Thymus (tissue), 11 donors: ENCODE measurements around the gene LHFPL3. TPM values are rescaled to one million over a fixed set of nuclear protein-coding genes. Genes with fewer than 3 reads are reported as not detected.

ENCODE experiments used
- DNase-seq, 9 donors: peaks; one replicate each; pipeline ENCODE4 v3.0.0-alpha.2; 2013; ENCODE audit warnings: low spot score in 9 of 9, low read depth in 6 of 9, missing footprints in 1 of 9
- H3K27ac ChIP-seq, 2 donors: one replicate each; pipeline ENCODE4 v1.5.1; 2013; ENCODE audit warnings: control low read depth in 1 of 2, low read depth in 1 of 2, low read length in 1 of 2, mild to moderate bottlenecking in 1 of 2, moderate library complexity in 1 of 2
- H3K27me3 ChIP-seq, 2 donors: one replicate each; pipeline ENCODE4 v1.5.1; 2013; ENCODE audit warnings: low read length in 1 of 2; ENCODE audit not compliant: control insufficient read depth in 2 of 2, insufficient read depth in 1 of 2
- H3K36me3 ChIP-seq, 2 donors: one replicate each; pipeline ENCODE4 v1.5.1; 2013; ENCODE audit warnings: low read length in 1 of 2, mild to moderate bottlenecking in 1 of 2, moderate library complexity in 1 of 2; ENCODE audit not compliant: control insufficient read depth in 2 of 2, insufficient read depth in 2 of 2
- H3K4me1 ChIP-seq, 2 donors: one replicate each; pipeline ENCODE4 v1.5.1; 2013; ENCODE audit warnings: low read length in 2 of 2; ENCODE audit not compliant: control insufficient read depth in 2 of 2, insufficient read depth in 2 of 2
- H3K4me3 ChIP-seq, 2 donors: one replicate each; pipeline ENCODE4 v1.5.1; 2013; ENCODE audit warnings: low read length in 2 of 2, control low read depth in 1 of 2, mild to moderate bottlenecking in 1 of 2
- H3K9me3 ChIP-seq, 2 donors: one replicate each; pipeline ENCODE4 v1.5.1; 2013; ENCODE audit warnings: low read length in 1 of 2, mild to moderate bottlenecking in 1 of 2; ENCODE audit not compliant: control insufficient read depth in 2 of 2, insufficient read depth in 1 of 2
- WGBS: extraction: QIAGEN DNeasy Blood & Tissue Kit; methylation state at CpG from one replicate; pipeline ENCODE4 v1.1.7; 2013; 5-methylcytosine and 5-hydroxymethylcytosine counted together
- polyA plus RNA-seq: library from polyadenylated mRNA; stranded (reverse); fragments of 200-250 nt; gene quantifications from one replicate; pipeline ENCODE4 v1.2.3, GENCODE V29; 2013
- total RNA-seq: library from RNA; stranded (reverse); fragments of 120-200 nt; gene quantifications from one replicate; pipeline ENCODE4 v1.2.4, GENCODE V29; 2013
- donor health status: healthy.

Gene LHFPL3
- total and polyA plus RNA-seq, 2 donors: 0.05 to 0.14 TPM

DNA sequence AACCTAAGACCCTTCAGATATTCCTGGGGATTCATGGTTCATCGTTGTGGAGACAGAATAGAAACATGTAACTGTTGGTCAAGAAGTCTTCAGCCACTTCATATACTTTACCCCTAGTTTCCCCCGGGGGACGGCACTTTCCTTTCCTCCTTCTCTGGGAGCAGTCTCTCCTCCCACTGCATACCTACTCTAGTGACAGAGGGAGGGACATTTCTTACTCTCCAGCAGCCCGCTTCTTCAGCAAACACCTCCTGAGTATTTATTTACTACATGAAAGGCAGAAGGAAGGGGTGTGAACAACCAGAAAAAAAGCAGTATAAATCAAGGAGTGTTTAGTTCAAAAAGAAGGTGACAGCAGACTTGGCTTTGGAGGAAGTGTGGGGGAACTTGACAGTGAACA, 69.0 kb downstream of the LHFPL3 start:
- no peaks in the 10 kb centered on the region for H3K9me3 ChIP-seq
- DNase-seq: no peak
- no peaks in the 10 kb centered on the region for H3K4me1 ChIP-seq
- no peaks in the 10 kb centered on the region for H3K27me3 ChIP-seq
- no peaks in the 10 kb centered on the region for H3K36me3 ChIP-seq
- H3K4me3 ChIP-seq: no peak overlapping the region
- WGBS: 34% methylated on average over 4 of the region's 4 CpGs
- H3K27ac ChIP-seq: no peak overlapping the region

- Histone ChIP-seq H3K27me3 (no peaks in the 10 kb centered on the region), H3K4me3 (no peak overlapping the region), H3K4me1 (no peaks in the 10 kb centered on the region), H3K9me3 (no peaks in the 10 kb centered on the region), H3K27ac (no peak overlapping the region), H3K36me3 (no peaks in the 10 kb centered on the region)
- no peak for DNase-seq
- 95% methylated on average over 1 of the region's 1 CpG for WGBS
Measured at GRCh38 chr7:104408371-104408770, 80.0 kb downstream of the LHFPL3 start.

DNA sequence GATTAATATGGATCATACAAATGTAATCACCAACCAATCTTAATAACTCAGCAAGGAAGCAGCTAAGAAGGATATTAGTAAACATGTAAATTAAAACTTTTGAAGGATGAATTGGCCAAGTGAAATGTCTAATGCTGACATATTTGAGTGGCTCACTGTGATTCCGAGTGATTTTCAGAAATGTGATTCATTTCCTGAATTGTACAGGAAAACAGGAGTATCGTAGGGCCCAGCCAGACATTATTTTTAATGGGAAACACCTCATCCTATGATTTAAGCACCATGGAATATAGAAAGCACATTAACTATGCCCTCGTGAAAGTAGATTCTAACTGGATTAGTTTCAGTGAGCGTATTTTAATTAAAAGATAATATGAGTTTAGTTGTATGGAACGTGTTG, 82.3 kb downstream of the LHFPL3 start:
- no peaks in the 10 kb centered on the region for H3K27me3 ChIP-seq
- 88% methylated on average over 5 of the region's 5 CpGs for WGBS
- no peak for DNase-seq
- no peaks in the 10 kb centered on the region for H3K9me3 ChIP-seq
- no peak overlapping the region for H3K27ac ChIP-seq
- no peak overlapping the region for H3K4me3 ChIP-seq
- no peaks in the 10 kb centered on the region for H3K36me3 ChIP-seq
- H3K4me1 ChIP-seq: no peaks in the 10 kb centered on the region

DNA sequence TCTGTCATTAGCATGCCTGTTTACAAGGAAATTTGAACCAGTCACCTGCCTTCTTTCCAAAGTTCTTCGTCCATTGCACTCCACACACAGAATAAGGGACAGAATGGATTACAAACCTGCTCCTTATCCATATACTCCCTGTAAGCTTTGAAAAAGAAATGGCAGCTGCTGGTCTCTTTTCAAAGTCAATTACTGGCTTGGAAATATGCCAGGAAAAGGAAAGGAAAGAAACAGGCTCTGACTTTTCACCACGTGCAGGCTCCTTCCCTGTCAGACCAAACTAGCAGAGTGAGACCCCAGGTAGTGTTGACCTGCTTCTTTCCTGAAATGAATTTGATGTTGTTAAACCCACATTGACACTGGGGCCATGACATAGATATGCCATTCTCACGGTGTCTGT, 84.5 kb downstream of the LHFPL3 start:
- no peak overlapping the region for H3K27ac ChIP-seq
- H3K4me1 ChIP-seq: no peaks in the 10 kb centered on the region
- DNase-seq: no peak
- no peaks in the 10 kb centered on the region for H3K27me3 ChIP-seq
- 60% methylated on average over 3 of the region's 3 CpGs for WGBS
- H3K4me3 ChIP-seq: no peak overlapping the region
- no peaks in the 10 kb centered on the region for H3K36me3 ChIP-seq
- no peaks in the 10 kb centered on the region for H3K9me3 ChIP-seq

GRCh38 chr7:104414216-104414615, 85.8 kb downstream of the LHFPL3 start:
- H3K36me3 ChIP-seq: no peaks in the 10 kb centered on the region
- DNase-seq: no peak
- WGBS: 80% methylated on average over 4 of the region's 4 CpGs

GRCh38 chr7:104415700-104416099, 87.3 kb downstream of the LHFPL3 start:
- Histone ChIP-seq H3K27me3 (no peaks in the 10 kb centered on the region), H3K36me3 (no peaks in the 10 kb centered on the region), H3K4me1 (no peaks in the 10 kb centered on the region), H3K27ac (no peak overlapping the region), H3K9me3 (no peaks in the 10 kb centered on the region), H3K4me3 (no peak overlapping the region)
- 76% methylated on average over 2 of the region's 2 CpGs for WGBS
- no peak for DNase-seq

More at GRCh38 chr7:104414216-104414615, 85.8 kb downstream of the LHFPL3 start:
- Histone ChIP-seq H3K27ac (no peak overlapping the region), H3K4me1 (no peaks in the 10 kb centered on the region), H3K27me3 (no peaks in the 10 kb centered on the region), H3K9me3 (no peaks in the 10 kb centered on the region), H3K4me3 (no peak overlapping the region)

DNA sequence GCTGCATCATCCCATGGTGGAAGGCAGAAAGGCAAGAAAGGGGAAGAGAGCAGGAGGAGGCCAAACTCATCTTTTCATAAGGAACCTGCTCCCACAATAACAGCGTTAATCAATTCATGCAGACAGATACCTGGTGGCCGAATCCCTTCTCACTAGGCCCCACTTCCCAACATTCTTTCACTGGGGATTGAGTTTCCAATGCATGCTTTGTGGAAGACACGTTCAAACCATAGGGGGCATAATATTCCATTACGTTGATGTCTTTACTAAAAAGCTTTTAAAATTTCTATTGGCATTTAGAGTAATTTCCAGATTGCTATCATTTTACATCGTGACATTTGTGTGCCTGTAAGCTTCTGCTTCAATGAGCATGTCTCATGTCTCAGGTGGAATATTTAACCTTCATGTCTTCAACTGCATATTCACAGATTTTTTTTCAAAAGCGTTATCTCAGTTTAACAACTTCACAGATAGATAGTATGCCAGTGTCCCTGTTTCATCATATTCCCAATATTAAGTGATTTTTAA, 88.5 kb downstream of the LHFPL3 start:
- 83% methylated on average over 6 of the region's 6 CpGs for WGBS
- H3K27ac ChIP-seq: no peak overlapping the region
- no peaks in the 10 kb centered on the region for H3K4me1 ChIP-seq
- DNase-seq: no peak
- no peaks in the 10 kb centered on the region for H3K9me3 ChIP-seq
- H3K4me3 ChIP-seq: no peak overlapping the region
- H3K27me3 ChIP-seq: no peaks in the 10 kb centered on the region
- H3K36me3 ChIP-seq: no peaks in the 10 kb centered on the region

- H3K27me3 ChIP-seq: no peaks in the 10 kb centered on the region
- H3K4me1 ChIP-seq: no peaks in the 10 kb centered on the region
- H3K27ac ChIP-seq: no peak overlapping the region
- DNase-seq: no peak
- no peaks in the 10 kb centered on the region for H3K9me3 ChIP-seq
- H3K36me3 ChIP-seq: no peaks in the 10 kb centered on the region
- WGBS: 86% methylated on average over 1 of the region's 1 CpG
- H3K4me3 ChIP-seq: no peak overlapping the region
Measured at GRCh38 chr7:104431930-104432329, 103.5 kb downstream of the LHFPL3 start.

GRCh38 chr7:104434129-104434528, 105.7 kb downstream of the LHFPL3 start:
- DNase-seq: no peak
- H3K4me1 ChIP-seq: no peaks in the 10 kb centered on the region
- no peaks in the 10 kb centered on the region for H3K9me3 ChIP-seq
- H3K4me3 ChIP-seq: no peak overlapping the region
- 99% methylated on average over 2 of the region's 2 CpGs for WGBS
- no peaks in the 10 kb centered on the region for H3K36me3 ChIP-seq
- no peak overlapping the region for H3K27ac ChIP-seq
- H3K27me3 ChIP-seq: no peaks in the 10 kb centered on the region

DNA sequence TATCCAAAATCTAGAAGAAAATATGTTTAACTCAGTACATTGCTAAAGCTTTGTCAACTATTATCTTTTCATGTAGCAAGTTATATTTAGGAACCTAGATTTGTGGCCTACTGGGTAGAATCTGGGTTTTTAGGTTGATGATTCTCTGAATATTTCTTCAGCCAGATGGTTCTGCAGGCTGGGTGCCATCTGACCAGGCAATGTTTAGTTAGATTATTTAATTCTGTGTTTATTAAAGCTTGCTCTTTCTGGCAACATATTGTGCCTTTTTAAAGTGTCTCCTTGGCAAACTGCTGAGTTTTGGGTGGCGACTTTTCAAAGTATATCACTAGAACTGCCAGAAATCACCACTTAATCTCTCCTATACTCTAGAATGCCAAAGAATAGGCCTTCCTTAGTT, 114.1 kb downstream of the LHFPL3 start:
- no peak overlapping the region for H3K27ac ChIP-seq
- DNase-seq: no peak
- H3K36me3 ChIP-seq: no peaks in the 10 kb centered on the region
- no peaks in the 10 kb centered on the region for H3K27me3 ChIP-seq
- no peak overlapping the region for H3K4me3 ChIP-seq
- WGBS: 94% methylated on average over 1 of the region's 1 CpG
- H3K4me1 ChIP-seq: no peaks in the 10 kb centered on the region
- H3K9me3 ChIP-seq: no peaks in the 10 kb centered on the region
